PC-3 (cell line): ENCODE results near the gene KIDINS220.

Experiments used
- CTCF ChIP-seq: fragments of 300-600 bp; sonication (generic); conservative IDR thresholded peaks from 2 replicates; pipeline ENCODE4 v1.5.1; 2017; ENCODE audit warnings: antibody characterized with exemption, low read depth, mild to moderate bottlenecking, low read length
- EZH2 ChIP-seq: fragments of 300-600 bp; sonication (generic); IDR thresholded peaks from one replicate; pipeline ENCODE4 v1.6.1; 2017; ENCODE audit warnings: antibody characterized with exemption, mild to moderate bottlenecking, low read length; ENCODE audit not compliant: unreplicated experiment
- EZH2phosphoT487 ChIP-seq: fragments of 300-600 bp; sonication (generic); IDR thresholded peaks from 2 replicates; pipeline ENCODE4 v1.6.1; 2018; ENCODE audit warnings: mild to moderate bottlenecking, antibody characterized with exemption, low read length, borderline replicate concordance

GRCh38 chr2:8802741-8803140 is 34.7 kb downstream of the KIDINS220 start:
- TF ChIP-seq CTCF = no peak
- no peak for TF ChIP-seq EZH2
- no peak for TF ChIP-seq EZH2phosphoT487
